Endothelial cell of umbilical vein (primary cell): ENCODE measurements around the gene DPP10. TPM values are rescaled to one million over a fixed set of nuclear protein-coding genes. Genes with fewer than 3 reads are reported as not detected.

Source experiments
- BruUV-seq: library from RNA; stranded (reverse); fragments of 400-500 nt; replicated peaks from 2 replicates; lab custom pipeline; 2021; lab: Mats Ljungman, UMichigan
- CTCF ChIA-PET: fragments of 300-600, 350-600 bp; sonication (Branson Sonifier 250); formaldehyde crosslinking; loops from one replicate; lab custom pipeline; 2021; ENCODE audit warnings: antibody characterized with exemption, inconsistent platforms; lab: Charles Lee
- POLR2A ChIA-PET: fragments of 300-600, 350-600 bp; sonication (Branson Sonifier 250); formaldehyde crosslinking; loops from one replicate; lab custom pipeline; 2021; ENCODE audit warnings: antibody characterized with exemption, inconsistent platforms; lab: Charles Lee
- DNase-seq: peaks from one replicate; pipeline ENCODE4 v3.0.0-alpha.2; 2011; ENCODE audit warnings: low read depth, low spot score
- FAIRE-seq: peaks from 2 replicates; lab custom pipeline; 2011; peaks lifted over from hg19 to GRCh38; lab: Jason Lieb, UNC
- H2AFZ ChIP-seq: 2 replicates; pipeline ENCODE4 v1.6.0; 2012; ENCODE audit warnings: low read depth, low read length, control low read depth, inconsistent platforms
- H3K27ac ChIP-seq: 2 replicates; pipeline ENCODE4 v1.5.1; 2011; ENCODE audit warnings: low read depth, mild to moderate bottlenecking, control low read depth, low read length, moderate library complexity; ENCODE audit not compliant: insufficient read depth
- H3K27me3 ChIP-seq, 2 experiments: 2 replicates each; pipeline versions ENCODE4 v1.6.0 to v1.6.1; 2011; ENCODE audit warnings: low read length in 2 of 2, mixed read lengths in 1 of 2; ENCODE audit not compliant: control insufficient read depth in 2 of 2, insufficient read depth in 2 of 2
- H3K36me3 ChIP-seq, 2 experiments: 2 replicates in 1 of 2; 3 replicates in 1 of 2; pipeline ENCODE4 v1.5.1; 2011; ENCODE audit warnings: low read length in 2 of 2, mild to moderate bottlenecking in 1 of 2, moderate library complexity in 1 of 2; ENCODE audit not compliant: control insufficient read depth in 2 of 2, insufficient read depth in 2 of 2; ENCODE audit errors: extremely low read depth in 1 of 2
- H3K4me1 ChIP-seq: 3 replicates; pipeline ENCODE4 v1.5.1; 2011; ENCODE audit warnings: mild to moderate bottlenecking, low read length; ENCODE audit not compliant: control insufficient read depth, insufficient read depth; ENCODE audit errors: extremely low read depth
- H3K4me2 ChIP-seq: 2 replicates; pipeline ENCODE4 v1.6.1; 2011; ENCODE audit warnings: low read length, control low read depth, mixed read lengths; ENCODE audit not compliant: insufficient read depth
- H3K4me3 ChIP-seq, 3 experiments: fragments of 200-600 bp in 1 of 3; sonication (generic), shearing (Covaris generic) in 1 of 3; replicated peaks in 1 of 3; 2 replicates each; pipeline ENCODE4 v1.5.1; 2011 to 2016; ENCODE audit warnings: control low read depth in 3 of 3, low read length in 3 of 3, mild to moderate bottlenecking in 2 of 3, inconsistent platforms in 1 of 3, low read depth in 1 of 3, moderate library complexity in 1 of 3; ENCODE audit not compliant: insufficient read depth in 1 of 3
- H3K79me2 ChIP-seq: 2 replicates; pipeline ENCODE4 v1.6.0; 2012; ENCODE audit warnings: low read length, inconsistent platforms; ENCODE audit not compliant: control insufficient read depth, insufficient read depth
- H3K9ac ChIP-seq: replicated peaks from 2 replicates; pipeline ENCODE3; 2011; ENCODE audit warnings: low read length, control low read depth; ENCODE audit not compliant: insufficient read depth; ENCODE audit errors: extremely low read depth
- H3K9me1 ChIP-seq: replicated peaks from 3 replicates; pipeline ENCODE4 v1.6.0; 2011; ENCODE audit warnings: mild to moderate bottlenecking, low read length; ENCODE audit not compliant: control insufficient read depth, insufficient read depth; ENCODE audit errors: extremely low read depth
- H3K9me3 ChIP-seq: replicated peaks from 2 replicates; pipeline ENCODE4 v1.5.1; 2012; ENCODE audit warnings: low read length, inconsistent platforms; ENCODE audit not compliant: control insufficient read depth, insufficient read depth
- H4K20me1 ChIP-seq: replicated peaks from 2 replicates; pipeline ENCODE3; 2011; ENCODE audit warnings: mild to moderate bottlenecking, low read length; ENCODE audit not compliant: control insufficient read depth, insufficient read depth; ENCODE audit errors: extremely low read depth
- FOS ChIP-seq: IDR thresholded peaks from 2 replicates; pipeline ENCODE4 v1.6.1; 2011; ENCODE audit warnings: mild to moderate bottlenecking, low read length, moderate library complexity, borderline replicate concordance; ENCODE audit not compliant: insufficient read depth
- GATA2 ChIP-seq: IDR thresholded peaks from 2 replicates; pipeline ENCODE4 v1.7.0; 2011; ENCODE audit warnings: low read depth, mild to moderate bottlenecking, moderate library complexity, mixed read lengths, low read length; ENCODE audit not compliant: insufficient read length, insufficient read depth
- MYC ChIP-seq: IDR thresholded peaks from one replicate; pipeline ENCODE4 v1.6.1; 2011; ENCODE audit warnings: mild to moderate bottlenecking, low read depth, low read length
- POLR2A ChIP-seq: IDR thresholded peaks from 2 replicates; pipeline ENCODE4 v1.6.1; 2012; ENCODE audit warnings: low read depth, mild to moderate bottlenecking, control low read depth, low read length
- POLR2AphosphoS5 ChIP-seq: IDR thresholded peaks from 2 replicates; pipeline ENCODE4 v1.6.1; 2012; ENCODE audit warnings: low read depth, mild to moderate bottlenecking, control low read depth, low read length, moderate library complexity; ENCODE audit not compliant: insufficient read depth
- dilution Hi-C: fragments of 300-500 bp; cut with MboI; formaldehyde crosslinking; loops from one replicate; pipeline ENCODE4 v1.15.0; 2019; ENCODE audit warnings: low sequenced_read_pairs; ENCODE audit not compliant: extremely low pct_ligation_motif_present
- intact Hi-C: fragments of 100-400 bp; cut with micrococcal nuclease; formaldehyde crosslinking; loops from one replicate; pipeline ENCODE4 v1.10.0; 2022
- polyA plus RNA-seq, 4 experiments: library from polyadenylated mRNA; depleted of rRNA in 3 of 4; stranded (reverse) in 3 of 4; unstranded in 1 of 4; fragments of >200 nt; gene quantifications; 2 replicates each; pipeline versions ENCODE4 v1.2.1 to v1.2.3, GENCODE V29; 2011 to 2012; ENCODE audit warnings: missing spikeins in 1 of 4
- total RNA-seq: library from RNA; stranded (reverse); gene quantifications from 2 replicates; pipeline ENCODE4 v1.2.3, GENCODE V29; 2021
- TF ChIP-seq, protein P1 (sequence below), 2 donors: IDR thresholded peaks; 1 replicate in 1 of 2; 2 replicates in 1 of 2; pipeline ENCODE4 v1.5.1; 2011; ENCODE audit warnings: low read length in 2 of 2, mild to moderate bottlenecking in 2 of 2, moderate library complexity in 2 of 2, control low read depth in 1 of 2, inconsistent platforms in 1 of 2, low read depth in 1 of 2; ENCODE audit not compliant: insufficient read depth in 1 of 2; ENCODE audit errors: extremely low read depth in 1 of 2
- TF ChIP-seq, protein P2 (sequence below): IDR thresholded peaks from 2 replicates; pipeline ENCODE4 v1.6.1; 2011; ENCODE audit not compliant: insufficient read depth, insufficient read length

DPP10 gene
- total and polyA plus RNA-seq, 2 donors (not counting 3 experiments of a cell fraction or from before 2014, with no cell fraction given), result not detected

DNA sequence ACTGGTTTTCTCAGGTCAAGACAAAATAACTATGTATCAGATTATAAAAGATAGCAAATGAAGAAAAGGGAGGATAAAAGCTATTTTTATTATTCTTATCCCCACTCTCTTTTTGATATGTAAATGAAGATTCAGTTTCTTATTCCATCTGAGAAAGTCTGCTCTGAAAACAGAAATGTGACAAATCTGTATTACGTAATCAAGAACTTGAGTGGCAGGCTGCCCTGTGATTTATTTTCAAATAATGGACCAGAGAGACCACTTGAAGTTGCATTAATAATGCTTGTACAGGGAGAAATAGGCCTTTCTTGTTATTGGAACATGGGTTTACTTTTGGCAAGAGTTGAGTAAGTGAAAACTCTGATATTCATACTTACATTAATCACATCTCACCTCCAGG lies 727.4 kb downstream of the DPP10 start:
- POLR2A ChIA-PET, result no interaction called here
- H3K27me3 ChIP-seq, result no peaks in the 10 kb centered on the region
- DNase-seq (no peak), FAIRE-seq (no peak)
- no peaks in the 10 kb centered on the region for H4K20me1 ChIP-seq
- H3K79me2 ChIP-seq, result no peaks in the 10 kb centered on the region
- no TSS peak for BruUV-seq
- CTCF ChIA-PET, result no interaction called here
- no peak overlapping the region for H3K4me3 ChIP-seq
- intact Hi-C loops, result no loop called here
- no peaks in the 10 kb centered on the region for H3K4me1 ChIP-seq
- dilution Hi-C loops, result no loop called here
- H3K4me2 ChIP-seq, result no peak overlapping the region
- no peaks in the 10 kb centered on the region for H3K9me1 ChIP-seq
- peaks cover 2% of the 10 kb centered on the region for H3K9me3 ChIP-seq
- no peak overlapping the region for H3K27ac ChIP-seq
- no peak for TF ChIP-seq POLR2A
- no peak for TF ChIP-seq POLR2AphosphoS5
- TF ChIP-seq, protein P1, sequence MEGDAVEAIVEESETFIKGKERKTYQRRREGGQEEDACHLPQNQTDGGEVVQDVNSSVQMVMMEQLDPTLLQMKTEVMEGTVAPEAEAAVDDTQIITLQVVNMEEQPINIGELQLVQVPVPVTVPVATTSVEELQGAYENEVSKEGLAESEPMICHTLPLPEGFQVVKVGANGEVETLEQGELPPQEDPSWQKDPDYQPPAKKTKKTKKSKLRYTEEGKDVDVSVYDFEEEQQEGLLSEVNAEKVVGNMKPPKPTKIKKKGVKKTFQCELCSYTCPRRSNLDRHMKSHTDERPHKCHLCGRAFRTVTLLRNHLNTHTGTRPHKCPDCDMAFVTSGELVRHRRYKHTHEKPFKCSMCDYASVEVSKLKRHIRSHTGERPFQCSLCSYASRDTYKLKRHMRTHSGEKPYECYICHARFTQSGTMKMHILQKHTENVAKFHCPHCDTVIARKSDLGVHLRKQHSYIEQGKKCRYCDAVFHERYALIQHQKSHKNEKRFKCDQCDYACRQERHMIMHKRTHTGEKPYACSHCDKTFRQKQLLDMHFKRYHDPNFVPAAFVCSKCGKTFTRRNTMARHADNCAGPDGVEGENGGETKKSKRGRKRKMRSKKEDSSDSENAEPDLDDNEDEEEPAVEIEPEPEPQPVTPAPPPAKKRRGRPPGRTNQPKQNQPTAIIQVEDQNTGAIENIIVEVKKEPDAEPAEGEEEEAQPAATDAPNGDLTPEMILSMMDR (IDR thresholded peaks at IDR 0.05; ENCODE audit: extremely low read depth in 1 of 2, insufficient read depth in 1 of 2, low read depth in 1 of 2, low read length in 2 of 2), result no peak
- no peak for TF ChIP-seq MYC
- no peak for TF ChIP-seq FOS
- TF ChIP-seq GATA2, result no peak
- TF ChIP-seq, protein P2, sequence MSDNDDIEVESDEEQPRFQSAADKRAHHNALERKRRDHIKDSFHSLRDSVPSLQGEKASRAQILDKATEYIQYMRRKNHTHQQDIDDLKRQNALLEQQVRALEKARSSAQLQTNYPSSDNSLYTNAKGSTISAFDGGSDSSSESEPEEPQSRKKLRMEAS, result no peak
- H2AFZ ChIP-seq, result no peak overlapping the region
- H3K36me3 ChIP-seq, result no peaks in the 10 kb centered on the region
- no peak overlapping the region for H3K9ac ChIP-seq
